ENCODE data around the gene PAPSS2. TPM values are rescaled to one million over a fixed set of nuclear protein-coding genes. Genes with fewer than 3 reads are reported as not detected.

Gene PAPSS2
- total RNA-seq, 1 experiment from 2014 or later, result 22.1 TPM

DNA sequence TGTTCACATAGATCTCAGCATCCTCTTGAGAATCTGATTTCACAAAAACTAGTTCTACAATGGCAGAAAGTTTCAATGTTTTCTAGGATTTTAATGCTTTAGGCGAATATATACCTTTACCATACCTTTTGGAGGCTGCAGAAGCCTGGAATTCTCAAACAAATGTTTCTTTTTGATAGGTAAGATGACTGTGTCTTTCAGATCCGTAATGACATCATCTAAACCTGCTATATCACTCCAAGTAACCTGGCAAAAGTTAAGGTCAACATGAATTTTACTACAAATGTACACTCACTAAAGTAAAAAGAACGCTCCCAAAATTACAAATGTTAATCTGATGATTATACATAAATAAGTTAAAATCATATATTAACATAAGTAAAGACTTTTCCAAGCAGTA is 130.5 kb downstream of the PAPSS2 start:
- H3K36me3 Mint-ChIP-seq, result peaks cover 21% of the 10 kb centered on the region
- H3K9me3 Mint-ChIP-seq, result no peaks in the 10 kb centered on the region
- no peak overlapping the region for H3K27ac Mint-ChIP-seq
- CTCF ChIA-PET, result no interaction called here
- DNase-seq (ENCODE audit: low spot score), result no peak
- H3K4me3 Mint-ChIP-seq, result no peak overlapping the region
- POLR2A ChIA-PET, result interaction anchor here (0.9 to 1.0 kb wide), 2 partner anchors 16 to 273 kb away, joined by 4 read pairs; no protein-coding TSS in a partner anchor
- ATAC-seq, result no peak
- TF ChIP-seq ZNF396 (CRISPR knock-in tag; IDR thresholded peaks at IDR 0.05; ENCODE audit: borderline replicate concordance) (no peak), SMAD4 (CRISPR knock-in tag; IDR thresholded peaks at IDR 0.05) (no peak), OVOL2 (CRISPR knock-in tag; IDR thresholded peaks at IDR 0.05; ENCODE audit: borderline replicate concordance) (no peak), ZNF416 (CRISPR knock-in tag; IDR thresholded peaks at IDR 0.05) (no peak), CREM (CRISPR knock-in tag; IDR thresholded peaks at IDR 0.05) (no peak), ATF1 (CRISPR knock-in tag; IDR thresholded peaks at IDR 0.05) (no peak), IRF2 (CRISPR knock-in tag; IDR thresholded peaks at IDR 0.05; ENCODE audit: borderline replicate concordance, low read depth) (no peak), MXD4 (CRISPR knock-in tag; IDR thresholded peaks at IDR 0.05; ENCODE audit: borderline replicate concordance) (no peak), FOXJ3 (CRISPR knock-in tag; IDR thresholded peaks at IDR 0.05; ENCODE audit: borderline replicate concordance) (no peak), GABPB1 (CRISPR knock-in tag; IDR thresholded peaks at IDR 0.05) (no peak), SP1 (CRISPR knock-in tag; conservative IDR thresholded peaks at IDR 0.05) (no peak)
- TF ChIP-seq, protein P1, sequence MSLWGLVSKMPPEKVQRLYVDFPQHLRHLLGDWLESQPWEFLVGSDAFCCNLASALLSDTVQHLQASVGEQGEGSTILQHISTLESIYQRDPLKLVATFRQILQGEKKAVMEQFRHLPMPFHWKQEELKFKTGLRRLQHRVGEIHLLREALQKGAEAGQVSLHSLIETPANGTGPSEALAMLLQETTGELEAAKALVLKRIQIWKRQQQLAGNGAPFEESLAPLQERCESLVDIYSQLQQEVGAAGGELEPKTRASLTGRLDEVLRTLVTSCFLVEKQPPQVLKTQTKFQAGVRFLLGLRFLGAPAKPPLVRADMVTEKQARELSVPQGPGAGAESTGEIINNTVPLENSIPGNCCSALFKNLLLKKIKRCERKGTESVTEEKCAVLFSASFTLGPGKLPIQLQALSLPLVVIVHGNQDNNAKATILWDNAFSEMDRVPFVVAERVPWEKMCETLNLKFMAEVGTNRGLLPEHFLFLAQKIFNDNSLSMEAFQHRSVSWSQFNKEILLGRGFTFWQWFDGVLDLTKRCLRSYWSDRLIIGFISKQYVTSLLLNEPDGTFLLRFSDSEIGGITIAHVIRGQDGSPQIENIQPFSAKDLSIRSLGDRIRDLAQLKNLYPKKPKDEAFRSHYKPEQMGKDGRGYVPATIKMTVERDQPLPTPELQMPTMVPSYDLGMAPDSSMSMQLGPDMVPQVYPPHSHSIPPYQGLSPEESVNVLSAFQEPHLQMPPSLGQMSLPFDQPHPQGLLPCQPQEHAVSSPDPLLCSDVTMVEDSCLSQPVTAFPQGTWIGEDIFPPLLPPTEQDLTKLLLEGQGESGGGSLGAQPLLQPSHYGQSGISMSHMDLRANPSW (CRISPR knock-in tag; conservative IDR thresholded peaks at IDR 0.05; ENCODE audit: low read depth), result no peak
- TF ChIP-seq, protein P2, sequence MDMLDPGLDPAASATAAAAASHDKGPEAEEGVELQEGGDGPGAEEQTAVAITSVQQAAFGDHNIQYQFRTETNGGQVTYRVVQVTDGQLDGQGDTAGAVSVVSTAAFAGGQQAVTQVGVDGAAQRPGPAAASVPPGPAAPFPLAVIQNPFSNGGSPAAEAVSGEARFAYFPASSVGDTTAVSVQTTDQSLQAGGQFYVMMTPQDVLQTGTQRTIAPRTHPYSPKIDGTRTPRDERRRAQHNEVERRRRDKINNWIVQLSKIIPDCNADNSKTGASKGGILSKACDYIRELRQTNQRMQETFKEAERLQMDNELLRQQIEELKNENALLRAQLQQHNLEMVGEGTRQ (CRISPR knock-in tag; IDR thresholded peaks at IDR 0.05), result no peak
- TF ChIP-seq, protein P3, sequence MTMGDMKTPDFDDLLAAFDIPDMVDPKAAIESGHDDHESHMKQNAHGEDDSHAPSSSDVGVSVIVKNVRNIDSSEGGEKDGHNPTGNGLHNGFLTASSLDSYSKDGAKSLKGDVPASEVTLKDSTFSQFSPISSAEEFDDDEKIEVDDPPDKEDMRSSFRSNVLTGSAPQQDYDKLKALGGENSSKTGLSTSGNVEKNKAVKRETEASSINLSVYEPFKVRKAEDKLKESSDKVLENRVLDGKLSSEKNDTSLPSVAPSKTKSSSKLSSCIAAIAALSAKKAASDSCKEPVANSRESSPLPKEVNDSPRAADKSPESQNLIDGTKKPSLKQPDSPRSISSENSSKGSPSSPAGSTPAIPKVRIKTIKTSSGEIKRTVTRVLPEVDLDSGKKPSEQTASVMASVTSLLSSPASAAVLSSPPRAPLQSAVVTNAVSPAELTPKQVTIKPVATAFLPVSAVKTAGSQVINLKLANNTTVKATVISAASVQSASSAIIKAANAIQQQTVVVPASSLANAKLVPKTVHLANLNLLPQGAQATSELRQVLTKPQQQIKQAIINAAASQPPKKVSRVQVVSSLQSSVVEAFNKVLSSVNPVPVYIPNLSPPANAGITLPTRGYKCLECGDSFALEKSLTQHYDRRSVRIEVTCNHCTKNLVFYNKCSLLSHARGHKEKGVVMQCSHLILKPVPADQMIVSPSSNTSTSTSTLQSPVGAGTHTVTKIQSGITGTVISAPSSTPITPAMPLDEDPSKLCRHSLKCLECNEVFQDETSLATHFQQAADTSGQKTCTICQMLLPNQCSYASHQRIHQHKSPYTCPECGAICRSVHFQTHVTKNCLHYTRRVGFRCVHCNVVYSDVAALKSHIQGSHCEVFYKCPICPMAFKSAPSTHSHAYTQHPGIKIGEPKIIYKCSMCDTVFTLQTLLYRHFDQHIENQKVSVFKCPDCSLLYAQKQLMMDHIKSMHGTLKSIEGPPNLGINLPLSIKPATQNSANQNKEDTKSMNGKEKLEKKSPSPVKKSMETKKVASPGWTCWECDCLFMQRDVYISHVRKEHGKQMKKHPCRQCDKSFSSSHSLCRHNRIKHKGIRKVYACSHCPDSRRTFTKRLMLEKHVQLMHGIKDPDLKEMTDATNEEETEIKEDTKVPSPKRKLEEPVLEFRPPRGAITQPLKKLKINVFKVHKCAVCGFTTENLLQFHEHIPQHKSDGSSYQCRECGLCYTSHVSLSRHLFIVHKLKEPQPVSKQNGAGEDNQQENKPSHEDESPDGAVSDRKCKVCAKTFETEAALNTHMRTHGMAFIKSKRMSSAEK (CRISPR knock-in tag; IDR thresholded peaks at IDR 0.05; ENCODE audit: borderline replicate concordance), result no peak
- TF ChIP-seq, protein P4, sequence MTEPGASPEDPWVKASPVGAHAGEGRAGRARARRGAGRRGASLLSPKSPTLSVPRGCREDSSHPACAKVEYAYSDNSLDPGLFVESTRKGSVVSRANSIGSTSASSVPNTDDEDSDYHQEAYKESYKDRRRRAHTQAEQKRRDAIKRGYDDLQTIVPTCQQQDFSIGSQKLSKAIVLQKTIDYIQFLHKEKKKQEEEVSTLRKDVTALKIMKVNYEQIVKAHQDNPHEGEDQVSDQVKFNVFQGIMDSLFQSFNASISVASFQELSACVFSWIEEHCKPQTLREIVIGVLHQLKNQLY (CRISPR knock-in tag; IDR thresholded peaks at IDR 0.05), result no peak
- TF ChIP-seq, protein P5, sequence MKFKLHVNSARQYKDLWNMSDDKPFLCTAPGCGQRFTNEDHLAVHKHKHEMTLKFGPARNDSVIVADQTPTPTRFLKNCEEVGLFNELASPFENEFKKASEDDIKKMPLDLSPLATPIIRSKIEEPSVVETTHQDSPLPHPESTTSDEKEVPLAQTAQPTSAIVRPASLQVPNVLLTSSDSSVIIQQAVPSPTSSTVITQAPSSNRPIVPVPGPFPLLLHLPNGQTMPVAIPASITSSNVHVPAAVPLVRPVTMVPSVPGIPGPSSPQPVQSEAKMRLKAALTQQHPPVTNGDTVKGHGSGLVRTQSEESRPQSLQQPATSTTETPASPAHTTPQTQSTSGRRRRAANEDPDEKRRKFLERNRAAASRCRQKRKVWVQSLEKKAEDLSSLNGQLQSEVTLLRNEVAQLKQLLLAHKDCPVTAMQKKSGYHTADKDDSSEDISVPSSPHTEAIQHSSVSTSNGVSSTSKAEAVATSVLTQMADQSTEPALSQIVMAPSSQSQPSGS (CRISPR knock-in tag; IDR thresholded peaks at IDR 0.05; ENCODE audit: borderline replicate concordance, low read depth), result no peak
- H3K27me3 Mint-ChIP-seq (ENCODE audit: low read depth), result no peaks in the 10 kb centered on the region
- H3K4me1 Mint-ChIP-seq, result peaks cover 11% of the 10 kb centered on the region

Measured in WTC11 (cell line).